Mesenchymal stem cell (in vitro differentiated cells and primary cell): ENCODE measurements around the gene FADS6.

ENCODE experiments used
- DNase-seq: peaks from one replicate; pipeline ENCODE4 v3.0.0-alpha.2; 2013
- H2AFZ ChIP-seq: one replicate; pipeline ENCODE4 v1.6.1; 2013; ENCODE audit warnings: low read depth, mild to moderate bottlenecking, control low read depth, inconsistent platforms, low read length, moderate library complexity
- H2AK5ac ChIP-seq: 2 replicates; pipeline ENCODE4 v1.6.1; 2013; ENCODE audit warnings: low read length, moderate library complexity, mild to moderate bottlenecking, inconsistent platforms; ENCODE audit not compliant: severe bottlenecking
- H2BK120ac ChIP-seq: one replicate; pipeline ENCODE4 v1.6.1; 2013; ENCODE audit warnings: low read depth, mild to moderate bottlenecking, inconsistent platforms, low read length, moderate library complexity
- H2BK12ac ChIP-seq, 2 experiments: one replicate each; pipeline ENCODE4 v1.6.1; 2013; ENCODE audit warnings: inconsistent platforms in 2 of 2, low read length in 2 of 2, mild to moderate bottlenecking in 2 of 2, moderate library complexity in 2 of 2, control low read depth in 1 of 2
- H2BK15ac ChIP-seq: one replicate; pipeline ENCODE4 v1.6.1; 2013; ENCODE audit warnings: mild to moderate bottlenecking, low read depth, inconsistent platforms; ENCODE audit not compliant: poor library complexity, severe bottlenecking
- H2BK5ac ChIP-seq: 2 replicates; pipeline ENCODE4 v1.6.1; 2013; ENCODE audit warnings: low read depth, mild to moderate bottlenecking, low read length, control low read depth, inconsistent platforms; ENCODE audit not compliant: poor library complexity, severe bottlenecking
- H3K14ac ChIP-seq, 2 experiments: one replicate each; pipeline ENCODE4 v1.6.1; 2013; ENCODE audit warnings: inconsistent platforms in 2 of 2, low read length in 2 of 2, control low read depth in 1 of 2, mild to moderate bottlenecking in 1 of 2, moderate library complexity in 1 of 2
- H3K18ac ChIP-seq, 2 experiments: one replicate each; pipeline ENCODE4 v1.6.1; 2013; ENCODE audit warnings: inconsistent platforms in 2 of 2, low read length in 2 of 2, control low read depth in 1 of 2, low read depth in 1 of 2, mild to moderate bottlenecking in 1 of 2
- H3K23ac ChIP-seq, 2 experiments: one replicate each; pipeline ENCODE4 v1.6.1; 2013; ENCODE audit warnings: inconsistent platforms in 2 of 2, low read length in 2 of 2, mild to moderate bottlenecking in 2 of 2, moderate library complexity in 2 of 2, control low read depth in 1 of 2
- H3K27ac ChIP-seq: 2 replicates; pipeline ENCODE4 v1.5.1; 2013; ENCODE audit warnings: mild to moderate bottlenecking, moderate library complexity, low read length, control low read depth, inconsistent platforms; ENCODE audit not compliant: poor library complexity, severe bottlenecking
- H3K27me3 ChIP-seq, 2 experiments: 2 replicates each; pipeline versions ENCODE4 v1.6.1 to v1.7.0; 2013; ENCODE audit warnings: low read length in 2 of 2, mild to moderate bottlenecking in 2 of 2, moderate library complexity in 2 of 2, control low read depth in 1 of 2, inconsistent platforms in 1 of 2; ENCODE audit not compliant: control insufficient read depth in 1 of 2, insufficient read depth in 1 of 2
- H3K36me3 ChIP-seq, 2 experiments: 2 replicates each; pipeline versions ENCODE4 v1.6.1 to v1.7.0; 2013; ENCODE audit warnings: low read length in 2 of 2, control low read depth in 1 of 2, inconsistent platforms in 1 of 2, low read depth in 1 of 2, mild to moderate bottlenecking in 1 of 2; ENCODE audit not compliant: insufficient read depth in 2 of 2, control insufficient read depth in 1 of 2
- H3K4ac ChIP-seq, 2 experiments: one replicate each; pipeline ENCODE4 v1.6.1; 2013; ENCODE audit warnings: inconsistent platforms in 2 of 2, low read length in 2 of 2, mild to moderate bottlenecking in 2 of 2, moderate library complexity in 2 of 2, control low read depth in 1 of 2, low read depth in 1 of 2
- H3K4me1 ChIP-seq: 2 replicates; pipeline ENCODE4 v1.6.1; 2013; ENCODE audit warnings: low read depth, low read length, control low read depth; ENCODE audit not compliant: control insufficient read depth, insufficient read depth
- H3K4me2 ChIP-seq: 2 replicates; pipeline ENCODE4 v1.6.1; 2013; ENCODE audit warnings: low read length, mild to moderate bottlenecking, inconsistent platforms; ENCODE audit not compliant: poor library complexity, severe bottlenecking
- H3K4me3 ChIP-seq, 2 experiments: 2 replicates each; pipeline versions ENCODE4 v1.5.1 to v1.7.0; 2013; ENCODE audit warnings: low read length in 2 of 2, mild to moderate bottlenecking in 2 of 2, control low read depth in 1 of 2, low read depth in 1 of 2; ENCODE audit not compliant: insufficient read depth in 1 of 2
- H3K79me1 ChIP-seq: replicated peaks from 2 replicates; pipeline ENCODE4 v1.6.1; 2013; ENCODE audit warnings: mild to moderate bottlenecking, control low read depth, low read length, inconsistent platforms; ENCODE audit not compliant: poor library complexity, severe bottlenecking
- H3K9ac ChIP-seq: 2 replicates; pipeline ENCODE4 v1.7.0; 2013; ENCODE audit warnings: mild to moderate bottlenecking, low read length, moderate library complexity
- H3K9me3 ChIP-seq: 2 replicates; pipeline ENCODE4 v1.7.0; 2013; ENCODE audit warnings: mild to moderate bottlenecking, low read length; ENCODE audit not compliant: control insufficient read depth
- H4K8ac ChIP-seq: one replicate; pipeline ENCODE4 v1.6.1; 2013; ENCODE audit warnings: inconsistent platforms, mild to moderate bottlenecking, low read length, moderate library complexity
- H4K91ac ChIP-seq: one replicate; pipeline ENCODE4 v1.6.1; 2013; ENCODE audit warnings: mild to moderate bottlenecking, low read length, inconsistent platforms
- WGBS: methylation state at CpG from one replicate; pipeline ENCODE4 v1.1.7; 2013; ENCODE audit warnings: mixed read lengths; 5-methylcytosine and 5-hydroxymethylcytosine counted together

FADS6 gene

GRCh38 chr17:74863420-74864296 is 29.8 kb downstream of the FADS6 start:
- no peak overlapping the region for H3K4me2 ChIP-seq
- H3K23ac ChIP-seq = no peak overlapping the region
- H3K9ac ChIP-seq = no peak overlapping the region
- H3K27me3 ChIP-seq = peaks cover 29 to 30% of the 10 kb centered on the region in 2 experiments
- no peak overlapping the region for H4K91ac ChIP-seq
- no peak overlapping the region for H3K27ac ChIP-seq
- H3K79me1 ChIP-seq = peaks cover 5% of the 10 kb centered on the region
- 94% methylated on average over 25 of the region's 25 CpGs for WGBS
- no peak overlapping the region for H2BK12ac ChIP-seq
- H2BK5ac ChIP-seq = no peak overlapping the region
- H3K9me3 ChIP-seq = no peaks in the 10 kb centered on the region
- H3K14ac ChIP-seq = no peak overlapping the region
- no peak overlapping the region for H2AK5ac ChIP-seq
- H3K4me1 ChIP-seq = peaks cover 54% of the 10 kb centered on the region
- no peak overlapping the region for H4K8ac ChIP-seq
- no peak overlapping the region for H2BK15ac ChIP-seq
- H3K4me3 ChIP-seq = no peak overlapping the region
- H3K36me3 ChIP-seq = peaks cover 21 to 40% of the 10 kb centered on the region in 2 experiments
- H2AFZ ChIP-seq = no peak overlapping the region
- DNase-seq = no peak
- no peak overlapping the region for H3K18ac ChIP-seq
- H2BK120ac ChIP-seq = no peak overlapping the region
- no peak overlapping the region for H3K4ac ChIP-seq

GRCh38 chr17:74862919-74863318 is 30.5 kb downstream of the FADS6 start:
- H3K14ac ChIP-seq = no peak overlapping the region
- no peak overlapping the region for H2AK5ac ChIP-seq
- no peak overlapping the region for H4K8ac ChIP-seq
- peaks cover 32 to 36% of the 10 kb centered on the region in 2 experiments for H3K27me3 ChIP-seq
- no peak overlapping the region for H3K4ac ChIP-seq
- H3K27ac ChIP-seq = no peak overlapping the region
- no peak overlapping the region for H3K9ac ChIP-seq
- H2BK120ac ChIP-seq = no peak overlapping the region
- H2AFZ ChIP-seq = no peak overlapping the region
- DNase-seq = no peak
- no peak overlapping the region for H3K18ac ChIP-seq
- no peak overlapping the region for H3K4me3 ChIP-seq
- H3K9me3 ChIP-seq = no peaks in the 10 kb centered on the region
- peaks cover 48% of the 10 kb centered on the region for H3K4me1 ChIP-seq
- H3K4me2 ChIP-seq = no peak overlapping the region
- H2BK5ac ChIP-seq = no peak overlapping the region
- no peak overlapping the region for H3K23ac ChIP-seq
- no peak overlapping the region for H2BK12ac ChIP-seq
- H3K36me3 ChIP-seq = peaks cover 18 to 40% of the 10 kb centered on the region in 2 experiments
- H3K79me1 ChIP-seq = peaks cover 5% of the 10 kb centered on the region
- no peak overlapping the region for H4K91ac ChIP-seq
- no peak overlapping the region for H2BK15ac ChIP-seq
- 90% methylated on average over 4 of the region's 6 CpGs for WGBS

- Histone ChIP-seq H3K9me3 (no peaks in the 10 kb centered on the region), H2BK5ac (no peak overlapping the region), H3K36me3 (peaks cover 18 to 40% of the 10 kb centered on the region in 2 experiments), H3K79me1 (peaks cover 2% of the 10 kb centered on the region), H3K18ac (no peak overlapping the region), H3K4me3 (peak overlapping the region in 1 of 2 experiments; percentile 10), H3K4me2 (no peak overlapping the region), H2AK5ac (no peak overlapping the region), H4K91ac (no peak overlapping the region), H3K4me1 (peaks cover 42% of the 10 kb centered on the region), H2AFZ (no peak overlapping the region), H3K27me3 (peaks cover 39 to 42% of the 10 kb centered on the region in 2 experiments), H4K8ac (no peak overlapping the region), H3K27ac (no peak overlapping the region), H3K4ac (no peak overlapping the region), H2BK15ac (no peak overlapping the region), H3K14ac (no peak overlapping the region), H3K23ac (no peak overlapping the region), H3K9ac (no peak overlapping the region), H2BK12ac (no peak overlapping the region), H2BK120ac (no peak overlapping the region)
- WGBS = 51% methylated on average over 23 of the region's 25 CpGs
- peak; percentile 60 for DNase-seq
Observed at GRCh38 chr17:74862108-74862901, 31.1 kb downstream of the FADS6 start.

- no peak for DNase-seq
- H4K8ac ChIP-seq = no peak overlapping the region
- no peak overlapping the region for H3K14ac ChIP-seq
- no peak overlapping the region for H2BK12ac ChIP-seq
- peak overlapping the region in 1 of 2 experiments; percentile 10 for H3K4me3 ChIP-seq
- peaks cover 18 to 37% of the 10 kb centered on the region in 2 experiments for H3K36me3 ChIP-seq
- no peak overlapping the region for H3K4ac ChIP-seq
- peak overlapping the region; percentile 71 for H3K4me2 ChIP-seq
- H3K27me3 ChIP-seq = peaks cover 45 to 48% of the 10 kb centered on the region in 2 experiments
- H2BK15ac ChIP-seq = no peak overlapping the region
- H2BK120ac ChIP-seq = no peak overlapping the region
- peak overlapping the region in 1 of 2 experiments; percentile 14 for H3K23ac ChIP-seq
- H3K27ac ChIP-seq = no peak overlapping the region
- no peak overlapping the region for H2AFZ ChIP-seq
- WGBS = 13% methylated on average over 32 of the region's 36 CpGs
- peaks cover 2% of the 10 kb centered on the region for H3K79me1 ChIP-seq
- no peak overlapping the region for H4K91ac ChIP-seq
- H3K9me3 ChIP-seq = no peaks in the 10 kb centered on the region
- no peak overlapping the region for H2AK5ac ChIP-seq
- no peak overlapping the region for H2BK5ac ChIP-seq
- peaks cover 42% of the 10 kb centered on the region for H3K4me1 ChIP-seq
- H3K18ac ChIP-seq = no peak overlapping the region
- H3K9ac ChIP-seq = no peak overlapping the region
Observed at GRCh38 chr17:74861662-74862107, 31.7 kb downstream of the FADS6 start.
